ENCODE results near the gene ERN1.

- no peak for TF ChIP-seq POLR2A (IDR thresholded peaks at IDR 0.05; ENCODE audit: low read depth, low read length)
- TF ChIP-seq POLR2AphosphoS5 (IDR thresholded peaks at IDR 0.05; ENCODE audit: low read depth, low read length): no peak
- TF ChIP-seq TAF1 (IDR thresholded peaks at IDR 0.05; ENCODE audit: borderline replicate concordance, low read depth, low read length): no peak
Measured at GRCh38 chr17:64001763-64002529, 128.0 kb downstream of the ERN1 start.

Data from GM12892 (cell line).